22Rv1 (cell line): ENCODE data around the gene PGC.

ENCODE experiments used
- H3K27ac ChIP-seq: fragments of 450-650 bp; 2 replicates; pipeline ENCODE4 v1.5.1; 2017
- CTCF ChIP-seq: fragments of 450-650 bp; IDR thresholded peaks from 2 replicates; pipeline ENCODE4 v1.5.1; 2017; ENCODE audit warnings: mild to moderate bottlenecking
- ZFX ChIP-seq: fragments of 450-650 bp; IDR thresholded peaks from 2 replicates; pipeline ENCODE4 v1.6.1; 2017; ENCODE audit warnings: antibody characterized with exemption, borderline replicate concordance

The PGC gene

DNA sequence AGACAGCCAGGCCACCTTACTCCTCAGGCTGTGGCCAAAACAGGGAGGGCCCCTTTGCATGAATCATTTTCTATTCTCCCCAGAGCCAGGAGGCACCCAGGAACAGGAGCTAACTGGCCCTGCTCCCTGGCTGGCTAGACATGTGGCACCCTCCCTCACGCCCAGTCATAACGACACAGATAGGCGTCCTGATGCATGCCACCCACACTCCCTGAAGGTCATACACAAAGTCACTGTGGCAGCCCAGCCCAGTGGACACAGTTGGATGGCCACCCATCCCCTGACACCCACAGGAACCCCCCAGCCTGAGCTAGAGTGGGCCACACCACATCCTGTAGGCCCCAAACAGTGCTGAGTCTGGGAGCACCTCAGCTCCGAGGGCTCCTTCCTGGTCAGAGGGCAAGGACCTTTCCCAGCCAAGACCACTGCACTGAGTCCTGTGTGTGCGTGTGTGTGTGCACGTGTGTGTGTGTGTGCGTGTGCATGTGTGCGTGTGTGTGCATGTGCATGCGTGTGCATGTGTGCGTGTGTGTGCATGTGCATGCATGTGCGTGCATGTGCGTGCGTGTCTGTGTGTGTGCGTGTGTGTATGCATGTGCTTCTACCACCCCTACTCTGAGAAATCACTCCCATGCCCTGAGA, 33.4 kb downstream of the PGC start:
- no peak overlapping the region for H3K27ac ChIP-seq
- TF ChIP-seq ZFX (no peak), CTCF (no peak)

DNA sequence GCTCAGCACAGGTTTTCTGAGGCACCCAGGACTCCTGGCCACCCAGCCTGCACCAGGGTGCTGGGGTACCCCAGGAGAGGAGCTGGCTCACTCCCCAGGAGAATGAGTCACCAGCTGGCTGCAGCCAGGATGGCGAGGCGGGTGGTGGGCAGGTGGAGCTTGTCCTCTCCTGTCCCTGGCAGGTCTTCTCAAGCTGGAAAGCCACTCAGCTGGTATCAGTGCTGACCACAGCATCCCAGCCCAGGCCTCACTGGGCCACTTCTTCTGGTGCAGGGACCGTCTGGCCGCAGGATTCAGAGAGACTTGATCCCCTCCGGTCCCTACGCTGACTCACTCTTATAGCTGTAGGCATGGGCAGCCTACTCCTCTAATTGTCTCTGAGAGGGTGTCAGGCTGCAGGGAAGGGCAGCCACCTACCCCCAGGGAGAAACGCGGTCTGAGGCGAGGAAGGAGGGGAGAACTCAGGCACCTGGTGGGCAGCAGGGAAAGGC, 34.0 kb downstream of the PGC start:
- no peak for TF ChIP-seq ZFX
- no peak overlapping the region for H3K27ac ChIP-seq

GRCh38 chr6:41712651-41713103, 34.5 kb downstream of the PGC start:
- H3K27ac ChIP-seq, result no peak overlapping the region

DNA sequence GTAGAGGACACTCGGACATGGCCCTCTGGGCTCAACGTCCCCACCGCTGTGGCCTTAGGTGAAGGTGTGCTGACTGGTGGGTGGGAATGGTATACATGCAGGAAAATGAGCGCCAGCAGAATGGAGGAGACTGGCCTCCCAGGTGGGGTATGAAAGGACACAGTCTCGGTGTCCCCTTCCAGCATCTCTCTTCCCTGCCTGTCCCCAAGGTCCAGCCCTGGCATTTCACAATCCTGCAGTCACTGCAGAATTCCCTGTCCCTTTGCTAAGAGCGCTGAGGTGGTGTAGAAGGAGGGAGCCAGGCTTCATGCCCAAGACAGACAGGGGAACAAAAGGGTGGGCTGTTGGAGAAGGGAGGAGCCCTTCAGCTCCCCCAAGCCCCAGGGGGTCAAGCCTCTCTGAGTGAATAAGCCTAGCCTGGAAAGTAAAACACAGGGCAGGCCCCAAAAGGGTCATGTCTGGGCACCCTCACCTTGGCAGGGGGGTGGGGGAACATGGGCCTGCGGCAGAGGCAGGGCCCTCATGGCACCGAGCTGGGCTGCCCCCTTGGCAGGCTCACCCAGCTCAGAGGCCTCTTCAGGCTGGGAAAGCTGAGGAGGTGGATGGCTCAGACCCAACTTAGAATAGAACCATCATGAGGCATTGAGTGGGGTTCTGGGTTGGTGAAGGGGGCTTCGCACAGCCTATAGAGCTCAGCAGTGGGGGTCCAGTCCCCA, 35.7 kb downstream of the PGC start:
- no peak overlapping the region for H3K27ac ChIP-seq
- TF ChIP-seq CTCF (no peak), ZFX (no peak)

More at GRCh38 chr6:41712651-41713103, 34.5 kb downstream of the PGC start:
- no peak for TF ChIP-seq ZFX
- TF ChIP-seq CTCF, result no peak

DNA sequence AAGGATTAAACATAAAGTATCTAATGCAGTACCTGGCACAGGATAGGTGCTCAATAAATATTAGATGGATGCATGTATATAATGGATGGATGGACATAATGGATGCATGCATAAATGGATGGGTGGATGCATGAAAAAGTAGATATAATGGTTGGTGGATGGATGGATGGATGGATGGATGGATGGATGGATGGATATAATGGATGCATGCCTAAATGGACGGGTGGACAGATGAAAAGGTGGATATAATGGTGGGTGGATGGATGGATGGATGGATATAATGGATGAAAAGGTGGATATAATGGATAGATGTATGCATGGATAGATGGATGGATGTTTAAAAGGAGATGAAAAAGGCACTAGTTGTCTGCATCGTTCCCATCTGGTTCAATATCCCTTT, 37.8 kb downstream of the PGC start:
- H3K27ac ChIP-seq, result no peak overlapping the region
- TF ChIP-seq CTCF, result no peak
- no peak for TF ChIP-seq ZFX

DNA sequence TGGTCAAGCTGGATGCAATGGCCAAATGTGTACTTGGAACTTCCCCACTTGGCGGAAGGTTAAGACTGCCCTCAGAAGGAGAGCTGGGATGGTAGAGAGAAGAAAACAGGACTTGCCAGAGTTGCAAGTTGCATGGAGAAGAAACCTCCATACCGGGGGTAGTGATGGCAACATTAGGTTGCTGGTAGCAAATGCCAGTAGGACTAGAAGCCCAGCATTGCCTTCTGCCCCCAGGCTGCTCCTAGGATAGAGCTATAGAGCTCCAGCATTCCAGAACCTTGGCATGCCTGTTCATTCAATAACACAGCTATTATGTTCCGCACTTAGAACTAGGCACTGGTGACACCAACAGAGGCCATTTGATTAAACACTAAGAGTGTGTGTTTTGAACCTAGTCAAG, 38.3 kb downstream of the PGC start:
- H3K27ac ChIP-seq, result no peak overlapping the region
- TF ChIP-seq CTCF (no peak), ZFX (no peak)

DNA sequence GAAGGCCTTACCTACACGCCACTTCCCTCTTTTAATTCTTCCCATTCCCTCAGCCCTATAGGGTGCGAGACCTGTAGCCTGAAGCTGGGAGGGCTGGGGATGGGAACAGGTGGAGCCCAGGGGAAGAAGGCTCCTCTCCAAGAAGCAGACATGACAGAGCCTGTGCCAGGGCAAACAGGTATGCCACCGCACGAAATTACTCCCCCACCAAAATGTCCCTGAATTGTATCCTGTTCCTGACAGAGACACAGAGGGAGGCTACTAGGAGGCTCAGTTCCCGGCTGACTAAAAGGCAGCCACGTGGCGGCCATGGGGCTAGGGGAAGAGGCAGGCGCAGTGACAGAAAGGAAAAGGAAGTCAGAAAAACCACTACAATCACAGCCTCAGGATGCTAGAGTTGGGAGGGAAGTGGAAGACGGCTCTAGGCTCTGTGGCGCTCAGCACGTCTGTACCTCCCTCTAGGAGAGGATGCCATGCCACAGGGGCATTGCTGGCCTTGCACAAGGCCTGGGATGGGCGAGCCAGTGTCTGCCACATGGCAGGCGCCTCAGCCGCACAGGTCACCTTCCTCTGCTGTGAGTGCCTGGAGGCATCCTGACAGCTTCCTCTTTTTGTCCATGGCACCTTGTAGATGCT, 39.5 kb downstream of the PGC start:
- no peak overlapping the region for H3K27ac ChIP-seq
- TF ChIP-seq CTCF, result no peak
- no peak for TF ChIP-seq ZFX
